Measurements from ENCODE around the gene CDYL.

DNA sequence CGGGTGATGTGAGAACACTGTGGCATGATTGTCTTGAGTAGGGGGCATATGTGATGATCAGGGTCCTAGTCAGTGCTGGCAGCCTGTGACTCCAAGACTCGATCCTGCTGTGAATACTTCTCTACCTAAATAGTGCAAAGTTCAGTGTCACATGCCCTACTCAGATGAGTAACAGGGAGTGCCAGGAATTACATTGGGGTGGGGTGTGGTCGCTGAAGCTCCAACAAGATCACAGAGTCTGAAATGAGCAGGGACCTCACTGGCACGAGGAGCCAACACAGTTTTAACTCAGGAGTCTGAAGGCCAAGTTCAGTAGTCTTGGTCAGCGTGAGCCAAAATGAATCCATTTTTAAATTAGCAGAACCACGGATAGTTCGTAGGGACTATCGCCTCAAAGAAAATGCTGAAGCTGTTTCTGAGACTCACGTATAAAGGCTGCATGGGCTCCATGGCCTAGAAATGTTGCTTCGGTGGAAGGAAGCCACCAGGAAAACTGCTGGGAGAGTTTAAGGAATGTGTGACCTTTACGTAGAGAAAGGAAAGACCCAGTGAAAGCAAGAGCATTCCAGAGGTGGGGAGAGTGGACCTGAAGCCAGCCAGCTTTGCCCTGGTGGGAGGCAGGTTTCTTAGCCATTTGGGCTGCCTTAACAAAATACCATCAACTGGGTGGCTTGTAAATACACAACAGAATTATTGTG, 155.5 kb downstream of the CDYL start:
- no peak for TF ChIP-seq POLR2A (IDR thresholded peaks at IDR 0.05)
- TF ChIP-seq, protein P1, sequence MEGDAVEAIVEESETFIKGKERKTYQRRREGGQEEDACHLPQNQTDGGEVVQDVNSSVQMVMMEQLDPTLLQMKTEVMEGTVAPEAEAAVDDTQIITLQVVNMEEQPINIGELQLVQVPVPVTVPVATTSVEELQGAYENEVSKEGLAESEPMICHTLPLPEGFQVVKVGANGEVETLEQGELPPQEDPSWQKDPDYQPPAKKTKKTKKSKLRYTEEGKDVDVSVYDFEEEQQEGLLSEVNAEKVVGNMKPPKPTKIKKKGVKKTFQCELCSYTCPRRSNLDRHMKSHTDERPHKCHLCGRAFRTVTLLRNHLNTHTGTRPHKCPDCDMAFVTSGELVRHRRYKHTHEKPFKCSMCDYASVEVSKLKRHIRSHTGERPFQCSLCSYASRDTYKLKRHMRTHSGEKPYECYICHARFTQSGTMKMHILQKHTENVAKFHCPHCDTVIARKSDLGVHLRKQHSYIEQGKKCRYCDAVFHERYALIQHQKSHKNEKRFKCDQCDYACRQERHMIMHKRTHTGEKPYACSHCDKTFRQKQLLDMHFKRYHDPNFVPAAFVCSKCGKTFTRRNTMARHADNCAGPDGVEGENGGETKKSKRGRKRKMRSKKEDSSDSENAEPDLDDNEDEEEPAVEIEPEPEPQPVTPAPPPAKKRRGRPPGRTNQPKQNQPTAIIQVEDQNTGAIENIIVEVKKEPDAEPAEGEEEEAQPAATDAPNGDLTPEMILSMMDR (IDR thresholded peaks at IDR 0.05 in 4 of 5, conservative IDR thresholded peaks at IDR 0.05 in 1 of 5): no peak

Measured in gastrocnemius medialis (tissue), 4 donors.